Transverse colon (tissue), 4 donors: Measurements from ENCODE around the gene ATP9A.

ENCODE experiments used
- CTCF ChIP-seq, 5 experiments: fragments of 200-600 bp in 3 of 5; fragments of 450-650 bp in 2 of 5; sonication (generic) in 3 of 5; IDR thresholded peaks; 1 replicate in 2 of 5; 2 replicates in 3 of 5; pipeline ENCODE4 v1.5.1; 2016 to 2017; ENCODE audit warnings: antibody characterized with exemption in 5 of 5, inconsistent platforms in 3 of 5, mild to moderate bottlenecking in 2 of 5, moderate library complexity in 1 of 5
- POLR2AphosphoS5 ChIP-seq, 3 donors: sonication (generic); formaldehyde crosslinking; IDR thresholded peaks; one replicate each; pipeline ENCODE4 v1.6.1; 2016; ENCODE audit warnings: antibody characterized with exemption in 3 of 3

- no peak for TF ChIP-seq CTCF (IDR thresholded peaks at IDR 0.05)
- TF ChIP-seq POLR2AphosphoS5 (IDR thresholded peaks at IDR 0.05) = no peak
Observed at GRCh38 chr20:51566594-51566993, 201.6 kb downstream of the ATP9A start.
